Neutrophil (primary cell): ENCODE data around the gene NUMB.

Source experiments
- H3K27ac ChIP-seq: fragments of 200-600 bp; sonication (generic); 2 replicates; pipeline ENCODE4 v1.5.1; 2016; ENCODE audit warnings: mild to moderate bottlenecking, moderate library complexity
- H3K27me3 ChIP-seq: fragments of 200-600 bp; sonication (generic); 2 replicates; pipeline ENCODE4 v1.6.0; 2016; ENCODE audit warnings: mild to moderate bottlenecking
- H3K36me3 ChIP-seq: fragments of 200-600 bp; sonication (generic); 2 replicates; pipeline ENCODE4 v1.5.1; 2017
- H3K4me1 ChIP-seq, 2 experiments: fragments of 200-600 bp in 1 of 2; sonication (generic) in 1 of 2; 1 replicate in 1 of 2; 2 replicates in 1 of 2; pipeline versions ENCODE4 v1.5.1 to v1.6.1; 2013 to 2016; ENCODE audit warnings: low read depth in 1 of 2, low read length in 1 of 2, mild to moderate bottlenecking in 1 of 2, moderate library complexity in 1 of 2; ENCODE audit not compliant: control insufficient read depth in 1 of 2, insufficient read depth in 1 of 2
- H3K4me3 ChIP-seq, 2 experiments: fragments of 200-600 bp in 1 of 2; sonication (generic) in 1 of 2; 1 replicate in 1 of 2; 2 replicates in 1 of 2; pipeline ENCODE4 v1.5.1; 2013 to 2016; ENCODE audit warnings: low read depth in 1 of 2, low read length in 1 of 2, mild to moderate bottlenecking in 1 of 2, moderate library complexity in 1 of 2
- H3K9me3 ChIP-seq: fragments of 200-600 bp; sonication (generic); 2 replicates; pipeline ENCODE4 v1.5.1; 2016
- TF ChIP-seq, protein P1 (sequence below): fragments of 200-600 bp; sonication (generic); IDR thresholded peaks from 2 replicates; pipeline ENCODE4 v1.5.1; 2016; ENCODE audit warnings: antibody characterized with exemption

Gene NUMB

DNA sequence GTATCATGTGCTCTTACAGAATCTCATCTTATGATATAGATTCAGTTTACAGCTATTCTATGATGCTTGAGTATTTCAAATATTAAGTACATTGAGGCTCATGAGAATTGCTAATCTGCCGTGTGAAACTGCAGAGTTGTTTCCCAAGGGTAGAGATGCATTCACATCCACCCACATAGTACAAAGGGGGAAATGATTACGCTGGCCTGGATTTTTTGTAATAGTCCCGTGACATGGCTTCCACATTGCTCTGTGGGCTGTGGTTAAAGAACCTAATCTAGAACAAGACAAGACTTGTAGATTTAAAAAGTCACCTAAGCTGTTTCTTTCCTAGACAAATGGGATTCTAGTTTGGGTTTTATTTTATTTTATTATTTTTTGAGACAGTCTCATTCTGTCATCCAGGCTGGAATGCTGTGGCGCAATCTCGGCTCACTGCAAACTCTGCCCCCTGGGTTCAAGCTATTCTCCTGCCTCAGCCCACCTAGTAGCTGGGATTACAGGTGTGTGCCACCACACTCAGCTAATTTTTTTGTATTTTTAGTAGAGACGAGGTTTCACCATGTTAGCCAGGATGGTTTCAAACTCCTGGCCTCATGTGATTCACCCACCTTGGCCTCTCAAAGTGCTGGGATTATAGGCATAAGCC is 19.4 kb upstream of the NUMB start:
- Histone ChIP-seq H3K9me3 (no peaks in the 10 kb centered on the region), H3K27ac (peak overlapping the region; percentile 33), H3K27me3 (no peaks in the 10 kb centered on the region), H3K4me3 (no peak overlapping the region), H3K4me1 (peaks cover 5 to 11% of the 10 kb centered on the region in 2 experiments), H3K36me3 (no peaks in the 10 kb centered on the region)
- TF ChIP-seq, protein P1, sequence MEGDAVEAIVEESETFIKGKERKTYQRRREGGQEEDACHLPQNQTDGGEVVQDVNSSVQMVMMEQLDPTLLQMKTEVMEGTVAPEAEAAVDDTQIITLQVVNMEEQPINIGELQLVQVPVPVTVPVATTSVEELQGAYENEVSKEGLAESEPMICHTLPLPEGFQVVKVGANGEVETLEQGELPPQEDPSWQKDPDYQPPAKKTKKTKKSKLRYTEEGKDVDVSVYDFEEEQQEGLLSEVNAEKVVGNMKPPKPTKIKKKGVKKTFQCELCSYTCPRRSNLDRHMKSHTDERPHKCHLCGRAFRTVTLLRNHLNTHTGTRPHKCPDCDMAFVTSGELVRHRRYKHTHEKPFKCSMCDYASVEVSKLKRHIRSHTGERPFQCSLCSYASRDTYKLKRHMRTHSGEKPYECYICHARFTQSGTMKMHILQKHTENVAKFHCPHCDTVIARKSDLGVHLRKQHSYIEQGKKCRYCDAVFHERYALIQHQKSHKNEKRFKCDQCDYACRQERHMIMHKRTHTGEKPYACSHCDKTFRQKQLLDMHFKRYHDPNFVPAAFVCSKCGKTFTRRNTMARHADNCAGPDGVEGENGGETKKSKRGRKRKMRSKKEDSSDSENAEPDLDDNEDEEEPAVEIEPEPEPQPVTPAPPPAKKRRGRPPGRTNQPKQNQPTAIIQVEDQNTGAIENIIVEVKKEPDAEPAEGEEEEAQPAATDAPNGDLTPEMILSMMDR: no peak

DNA sequence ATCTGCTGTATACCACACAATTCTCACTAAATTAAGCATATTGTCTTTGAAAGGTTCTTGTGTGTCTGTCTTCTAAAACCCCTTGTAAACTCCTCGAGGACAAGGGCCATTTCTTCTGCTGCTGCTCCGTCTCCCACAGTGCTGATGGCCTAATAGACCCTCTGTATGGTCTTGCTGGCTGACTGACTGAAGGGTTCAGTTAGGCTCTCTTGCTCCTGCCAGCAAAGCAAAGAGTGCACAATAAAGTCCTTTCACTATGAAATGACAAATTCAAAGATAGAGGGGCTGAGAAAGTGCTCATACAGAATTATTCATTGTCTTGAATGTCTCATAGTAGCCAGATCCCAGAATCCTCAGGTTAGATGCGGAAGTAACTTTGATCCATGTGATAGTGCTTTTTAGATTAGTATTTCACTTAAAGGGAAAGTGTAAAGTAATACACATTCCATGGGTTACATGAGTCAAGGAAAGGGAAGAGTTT is 18.1 kb upstream of the NUMB start:
- H3K4me1 ChIP-seq: peaks cover 11 to 16% of the 10 kb centered on the region in 2 experiments
- H3K27me3 ChIP-seq: no peaks in the 10 kb centered on the region
- no peaks in the 10 kb centered on the region for H3K36me3 ChIP-seq
- no peak overlapping the region for H3K27ac ChIP-seq
- TF ChIP-seq, protein P1: no peak
- H3K4me3 ChIP-seq: no peak overlapping the region
- no peaks in the 10 kb centered on the region for H3K9me3 ChIP-seq

DNA sequence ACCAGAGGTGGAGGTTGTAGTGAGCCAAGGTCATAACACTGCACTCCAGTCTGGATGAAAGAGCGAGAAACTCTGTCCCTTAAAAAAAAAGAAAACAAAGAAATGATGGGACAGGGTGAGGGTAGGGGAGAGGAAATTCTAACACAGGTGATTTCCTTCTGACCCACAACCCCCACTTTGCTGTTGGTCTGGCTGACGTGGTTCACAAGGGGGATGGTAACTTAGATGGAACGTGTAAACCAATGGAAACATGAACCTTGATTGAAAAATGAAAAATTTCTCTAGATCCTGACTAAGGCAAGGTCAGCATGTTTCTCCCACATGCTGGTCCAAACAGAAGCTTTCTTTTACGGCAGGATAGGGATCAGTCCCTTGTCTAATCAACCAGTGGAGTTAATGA is 16.6 kb upstream of the NUMB start:
- H3K36me3 ChIP-seq: no peaks in the 10 kb centered on the region
- no peaks in the 10 kb centered on the region for H3K9me3 ChIP-seq
- TF ChIP-seq, protein P1: no peak
- no peaks in the 10 kb centered on the region for H3K27me3 ChIP-seq
- no peak overlapping the region for H3K27ac ChIP-seq
- peaks cover 12 to 16% of the 10 kb centered on the region in 2 experiments for H3K4me1 ChIP-seq
- H3K4me3 ChIP-seq: no peak overlapping the region

DNA sequence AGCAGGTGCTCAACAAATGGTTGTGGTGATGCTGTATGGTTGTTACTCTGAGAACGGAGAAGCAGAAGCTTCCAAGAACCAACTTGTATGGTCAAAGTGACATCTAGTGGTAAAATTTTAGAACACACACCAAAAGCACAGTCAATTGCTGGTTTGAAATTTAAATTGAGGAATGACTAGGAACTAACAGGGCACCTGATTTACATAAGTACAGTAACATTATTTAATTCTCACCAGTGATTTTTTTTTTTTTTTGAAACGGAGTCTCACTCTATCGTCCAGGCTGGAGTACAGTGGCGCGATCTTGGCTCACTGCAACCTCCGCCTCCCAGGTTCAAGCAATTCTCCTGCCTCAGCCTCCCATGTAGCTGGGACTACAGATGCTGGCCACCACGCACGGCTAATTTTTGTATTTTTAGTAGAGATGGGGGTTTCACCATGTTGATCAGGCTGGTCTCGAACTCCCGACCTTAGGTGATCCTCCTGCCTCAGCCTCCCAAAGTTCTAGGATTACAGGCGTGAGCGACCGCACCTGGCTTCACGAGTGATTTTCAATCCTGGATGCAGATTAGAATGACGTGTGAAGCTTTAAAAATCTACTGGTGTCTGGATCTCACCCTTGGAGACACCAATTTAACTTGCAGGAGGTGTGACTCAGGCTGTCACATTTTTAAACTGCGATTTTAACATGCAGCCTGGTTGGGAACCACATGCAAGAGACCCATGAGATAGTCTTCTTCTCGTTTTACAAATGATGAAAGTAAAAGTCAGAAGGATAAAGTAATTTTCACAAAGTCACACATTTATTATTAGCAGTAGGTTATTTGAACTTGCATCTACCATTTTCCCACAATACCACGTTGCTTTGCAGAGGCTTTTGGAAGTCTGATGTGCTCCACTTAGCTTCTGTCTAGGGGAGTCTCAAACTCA is 14.1 kb upstream of the NUMB start:
- H3K4me1 ChIP-seq: peaks cover 18 to 19% of the 10 kb centered on the region in 2 experiments
- TF ChIP-seq, protein P1: peak; percentile 83
- H3K27ac ChIP-seq: no peak overlapping the region
- no peaks in the 10 kb centered on the region for H3K36me3 ChIP-seq
- no peaks in the 10 kb centered on the region for H3K27me3 ChIP-seq
- no peak overlapping the region for H3K4me3 ChIP-seq
- H3K9me3 ChIP-seq: no peaks in the 10 kb centered on the region

DNA sequence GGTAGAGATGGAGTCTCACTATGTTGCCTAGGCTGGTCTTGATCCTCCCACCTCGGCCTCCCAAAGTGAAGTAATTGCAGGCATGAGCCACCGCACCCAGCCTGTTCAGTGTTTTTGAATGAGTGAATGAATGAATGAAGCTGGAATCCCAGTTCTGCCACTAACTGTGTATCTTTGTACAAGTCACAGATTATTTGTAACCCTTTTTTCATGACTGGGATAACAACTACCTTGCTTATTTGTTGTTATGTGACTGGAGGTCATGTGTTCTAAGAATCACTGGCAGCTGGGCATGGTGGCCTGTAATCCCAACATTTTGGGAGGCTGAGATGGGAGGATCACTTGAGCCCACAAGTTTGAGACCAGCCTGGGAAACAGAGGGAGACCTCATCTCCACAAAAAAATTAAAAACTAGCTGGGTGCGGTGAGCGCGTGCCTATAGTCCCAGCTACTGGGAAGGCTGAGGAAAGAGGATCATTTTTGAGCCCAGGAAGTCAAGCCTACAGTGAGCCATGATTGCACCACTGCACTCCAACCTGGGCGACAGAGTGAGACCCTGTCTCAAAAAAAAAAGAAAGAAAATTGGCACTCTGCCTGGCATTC is 13.3 kb upstream of the NUMB start:
- H3K4me3 ChIP-seq: no peak overlapping the region
- H3K27me3 ChIP-seq: no peaks in the 10 kb centered on the region
- peaks cover 23 to 25% of the 10 kb centered on the region in 2 experiments for H3K4me1 ChIP-seq
- H3K9me3 ChIP-seq: no peaks in the 10 kb centered on the region
- H3K27ac ChIP-seq: no peak overlapping the region
- H3K36me3 ChIP-seq: no peaks in the 10 kb centered on the region
- TF ChIP-seq, protein P1: no peak
